KOPT-K1 (cell line): Measurements from ENCODE around the gene DNAL4.

ENCODE experiments used
- H3K27ac ChIP-seq: fragments of 200-600 bp; sonication (generic); 2 replicates; pipeline ENCODE4 v1.5.1; 2016; ENCODE audit warnings: antibody characterized with exemption, mild to moderate bottlenecking, low read depth, low read length; ENCODE audit not compliant: poor library complexity, severe bottlenecking
- H3K36me3 ChIP-seq: fragments of 200-600 bp; sonication (generic); 2 replicates; pipeline ENCODE4 v1.5.1; 2017; ENCODE audit warnings: antibody characterized with exemption, mild to moderate bottlenecking, low read length, moderate library complexity; ENCODE audit not compliant: insufficient read depth
- H3K9me3 ChIP-seq: fragments of 200-600 bp; sonication (generic); 2 replicates; pipeline ENCODE4 v1.5.1; 2017; ENCODE audit warnings: antibody characterized with exemption, low read length, mild to moderate bottlenecking; ENCODE audit not compliant: insufficient read depth, poor library complexity, severe bottlenecking

The DNAL4 gene

DNA sequence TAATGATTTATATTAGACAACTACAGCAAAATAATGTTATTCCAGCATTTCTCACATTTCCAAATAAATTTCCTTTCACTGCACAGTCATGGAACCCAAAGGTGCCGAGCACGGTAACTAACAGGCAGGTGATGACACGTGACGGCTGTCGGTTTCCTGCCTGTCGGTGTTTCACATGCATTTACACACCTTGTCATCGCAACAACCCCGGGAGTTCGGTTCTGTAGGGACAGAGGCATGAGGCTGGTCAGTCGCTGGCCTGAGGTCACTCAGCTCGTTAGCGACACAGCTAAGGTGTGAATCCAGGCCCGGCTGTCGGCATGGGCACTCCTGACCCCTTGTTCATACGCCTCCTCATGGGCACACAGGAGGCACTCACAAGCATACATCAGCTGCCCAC lies 9.9 kb downstream of the DNAL4 start:
- Histone ChIP-seq H3K27ac (no peak overlapping the region), H3K9me3 (no peaks in the 10 kb centered on the region), H3K36me3 (no peaks in the 10 kb centered on the region)

DNA sequence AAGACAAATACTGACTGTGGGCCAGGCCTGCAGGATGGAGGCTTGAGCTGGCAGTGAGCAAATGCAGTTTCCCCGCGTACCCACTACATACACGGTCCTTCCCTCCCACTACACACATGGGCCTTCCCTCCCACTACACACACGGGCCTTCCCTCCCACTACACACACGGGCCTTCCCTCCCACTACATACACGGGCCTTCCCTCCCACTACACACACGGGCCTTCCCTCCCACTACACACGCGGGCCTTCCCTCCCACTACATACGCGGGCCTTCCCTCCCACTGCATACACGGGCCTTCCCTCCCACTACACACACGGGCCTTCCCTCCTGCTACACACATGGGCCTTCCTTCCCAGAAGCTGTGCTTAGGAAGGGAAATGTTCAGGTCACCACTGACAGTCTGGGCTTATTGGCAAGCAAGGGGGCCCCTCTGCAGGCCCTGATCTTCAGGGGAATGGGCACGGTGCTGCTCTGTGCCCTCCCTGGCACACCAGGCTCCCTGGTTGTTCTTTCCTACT lies 10.8 kb downstream of the DNAL4 start:
- no peak overlapping the region for H3K27ac ChIP-seq
- no peaks in the 10 kb centered on the region for H3K9me3 ChIP-seq
- H3K36me3 ChIP-seq = no peaks in the 10 kb centered on the region

DNA sequence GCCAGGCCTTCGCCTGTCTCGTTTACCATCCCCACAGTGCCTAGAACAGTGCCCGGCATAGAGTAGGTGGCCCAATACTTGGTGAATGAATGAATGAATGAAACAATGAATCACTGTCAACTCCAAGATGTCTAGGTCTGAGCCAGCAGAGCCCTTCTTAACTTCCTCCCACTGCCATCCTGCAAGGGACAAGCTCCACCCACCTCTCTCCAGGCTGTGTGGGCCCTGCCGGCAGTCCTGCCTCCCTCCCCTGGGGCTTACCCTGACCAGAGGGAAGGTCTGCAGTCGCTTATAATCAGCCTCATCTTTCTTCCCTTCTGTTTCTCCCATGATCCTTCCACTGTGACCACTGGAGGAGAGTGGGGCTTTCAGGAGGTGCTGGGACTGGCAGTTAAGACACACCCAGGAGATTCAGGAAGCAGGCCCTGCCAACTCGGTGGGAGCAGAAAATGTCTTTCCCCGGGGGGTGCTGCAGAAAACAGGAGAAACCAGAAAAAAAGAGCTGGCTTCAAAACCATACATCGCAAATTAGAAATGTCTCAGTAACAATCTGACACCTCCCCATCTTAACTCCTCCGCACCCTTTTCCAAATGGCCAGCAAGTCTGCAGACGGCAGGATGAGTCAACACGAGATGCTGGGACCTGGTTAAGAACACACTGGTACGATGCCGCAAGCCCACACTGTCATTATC lies 11.4 kb downstream of the DNAL4 start:
- H3K36me3 ChIP-seq = no peaks in the 10 kb centered on the region
- H3K9me3 ChIP-seq = no peaks in the 10 kb centered on the region
- no peak overlapping the region for H3K27ac ChIP-seq

DNA sequence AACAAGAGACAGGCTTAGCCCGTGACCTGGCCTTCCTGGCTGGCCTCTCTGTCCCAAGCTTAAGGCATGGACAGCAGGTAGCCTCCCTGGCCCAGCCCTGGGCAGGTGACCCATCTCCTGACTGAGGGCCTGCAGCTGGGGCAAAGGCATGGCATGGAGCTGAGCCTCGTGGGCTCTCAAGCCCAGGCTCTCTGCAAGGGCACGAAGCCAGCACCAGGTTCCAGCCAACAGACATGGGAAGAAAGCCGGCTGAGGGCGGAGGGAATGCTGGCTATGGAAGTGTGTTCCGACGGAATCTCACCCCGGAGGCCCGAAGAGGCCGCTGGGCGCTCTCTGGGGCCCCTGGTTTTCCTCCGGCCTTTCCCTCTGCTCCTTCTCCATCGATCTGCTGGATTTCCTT lies 12.9 kb downstream of the DNAL4 start:
- H3K36me3 ChIP-seq = no peaks in the 10 kb centered on the region
- H3K27ac ChIP-seq = no peak overlapping the region
- no peaks in the 10 kb centered on the region for H3K9me3 ChIP-seq

DNA sequence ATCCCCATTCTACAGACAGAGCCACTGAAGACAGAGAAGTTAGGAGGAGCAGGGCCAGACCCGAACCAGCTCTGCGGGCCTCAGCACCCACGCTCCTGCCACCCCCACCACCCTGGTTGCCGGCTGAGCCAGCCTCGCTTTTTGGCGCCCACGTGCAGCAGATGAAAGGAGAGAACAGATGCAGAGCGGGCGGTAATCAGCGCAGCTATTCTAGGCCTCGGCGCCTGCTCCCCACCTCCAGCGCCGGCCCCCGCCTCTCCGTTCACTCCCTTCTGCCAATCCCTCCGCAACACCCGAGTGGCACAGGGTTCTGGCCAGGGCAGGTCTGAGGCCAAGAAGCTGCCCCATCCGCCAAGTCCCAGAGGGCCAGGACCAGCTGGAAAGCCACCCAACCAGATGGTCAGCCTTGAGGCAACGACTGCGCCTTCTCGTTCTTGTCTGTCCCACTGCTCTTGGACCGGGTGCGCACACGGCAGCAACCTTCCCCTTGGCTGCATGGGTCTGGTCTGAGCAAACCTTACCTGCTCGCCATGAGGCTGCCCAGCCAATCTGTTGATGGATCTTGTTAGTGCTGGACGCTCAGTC lies 16.8 kb downstream of the DNAL4 start:
- H3K36me3 ChIP-seq = no peaks in the 10 kb centered on the region
- H3K9me3 ChIP-seq = no peaks in the 10 kb centered on the region
- H3K27ac ChIP-seq = no peak overlapping the region

DNA sequence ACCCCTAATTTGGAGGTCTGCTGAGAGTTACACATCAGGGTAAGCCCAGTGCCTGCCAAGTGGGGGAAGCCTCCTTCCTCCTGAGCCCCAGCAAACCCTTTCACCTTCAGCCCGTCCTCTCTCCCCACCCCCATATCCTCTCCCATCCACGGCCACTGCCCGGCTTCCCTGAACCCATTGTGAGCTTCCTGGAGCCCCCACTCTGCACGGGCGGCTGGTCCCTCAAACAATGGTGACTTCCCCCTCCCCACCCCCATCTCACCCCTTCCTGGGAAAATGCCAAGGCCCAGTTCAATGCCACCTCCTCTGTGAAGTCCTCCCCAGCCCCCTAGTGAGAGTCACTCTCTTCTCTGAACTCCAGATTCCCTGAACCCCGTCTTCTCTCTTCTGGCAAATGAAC lies 17.9 kb downstream of the DNAL4 start:
- Histone ChIP-seq H3K27ac (no peak overlapping the region), H3K36me3 (no peaks in the 10 kb centered on the region), H3K9me3 (no peaks in the 10 kb centered on the region)

DNA sequence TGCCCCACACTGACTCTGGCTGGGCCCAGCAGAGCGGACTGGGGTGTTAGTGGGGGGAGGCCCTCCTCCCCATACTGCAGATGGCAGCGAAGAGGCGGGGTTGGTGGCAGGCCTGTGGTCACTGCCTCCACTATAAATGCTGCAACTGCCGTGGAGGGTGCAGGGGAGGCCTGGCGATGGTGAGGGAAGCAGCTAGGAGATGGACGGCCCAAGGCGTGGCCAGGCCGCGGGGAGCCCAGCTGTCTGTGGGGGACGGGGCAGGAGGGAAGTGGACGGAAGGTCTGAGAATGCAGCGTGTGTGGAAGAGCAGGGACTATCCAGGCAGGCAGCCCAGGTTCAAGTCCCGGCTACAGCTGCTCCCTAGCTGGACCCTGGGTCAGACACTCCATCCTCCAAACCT lies 18.3 kb downstream of the DNAL4 start:
- Histone ChIP-seq H3K36me3 (no peaks in the 10 kb centered on the region), H3K27ac (no peak overlapping the region), H3K9me3 (no peaks in the 10 kb centered on the region)

DNA sequence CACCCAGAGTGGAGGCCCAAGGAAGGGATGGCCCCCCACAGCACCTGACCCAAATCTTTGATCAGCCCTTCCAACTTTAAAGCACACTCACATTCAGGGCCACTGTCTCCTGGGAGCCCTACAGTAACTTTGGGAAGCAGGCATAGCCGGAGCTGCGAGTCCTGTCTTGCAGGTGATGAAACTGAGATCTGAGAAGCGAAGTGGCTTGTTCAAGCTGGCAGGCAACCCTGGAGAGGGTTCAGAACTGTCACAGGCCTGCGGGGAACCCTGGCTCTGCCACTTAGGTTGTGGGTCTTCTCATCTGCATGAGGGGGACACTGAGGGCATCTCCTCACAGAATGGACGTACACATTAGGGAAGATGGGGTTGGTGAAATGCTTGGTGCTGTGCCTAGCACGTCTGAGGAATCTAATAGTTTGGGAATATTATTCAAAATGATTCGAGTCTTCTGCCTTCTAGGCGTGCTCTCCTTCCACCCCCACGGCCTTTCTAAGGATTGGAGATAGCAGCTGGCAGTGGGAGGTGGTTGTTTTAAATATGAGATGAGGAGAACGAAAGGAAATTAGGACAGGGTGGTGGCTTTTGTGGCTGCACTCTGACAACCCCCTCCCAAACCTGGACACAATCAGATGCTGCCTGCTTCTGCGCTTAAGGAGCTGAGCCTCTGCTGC lies 19.3 kb downstream of the DNAL4 start:
- Histone ChIP-seq H3K9me3 (no peaks in the 10 kb centered on the region), H3K27ac (no peak overlapping the region), H3K36me3 (no peaks in the 10 kb centered on the region)

DNA sequence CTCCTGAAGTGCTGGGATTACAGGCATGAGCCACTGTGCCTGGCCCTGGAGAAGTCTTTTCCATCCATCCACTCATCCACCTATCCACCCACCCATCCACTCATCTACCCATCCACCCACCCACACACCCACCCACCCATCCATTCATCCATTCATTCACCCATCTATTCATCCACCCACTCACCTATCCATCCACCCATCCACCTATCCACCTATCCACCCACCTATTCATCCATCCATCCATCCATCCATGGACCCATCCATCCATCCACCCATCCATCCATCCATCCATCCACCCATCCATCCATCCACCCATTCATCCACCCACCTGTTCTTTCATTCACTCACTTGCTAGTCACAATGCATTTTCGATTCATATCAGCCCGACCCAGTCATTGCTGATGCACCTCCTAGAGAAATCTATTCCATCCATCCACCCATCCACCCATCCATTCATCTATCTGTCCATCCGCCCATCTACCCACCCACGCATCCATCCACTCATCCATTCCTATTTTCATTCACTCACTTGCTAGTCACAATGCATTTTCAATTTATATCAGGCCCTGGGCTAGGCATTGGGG lies 20.5 kb downstream of the DNAL4 start:
- H3K9me3 ChIP-seq = no peaks in the 10 kb centered on the region
- no peaks in the 10 kb centered on the region for H3K36me3 ChIP-seq
- no peak overlapping the region for H3K27ac ChIP-seq

DNA sequence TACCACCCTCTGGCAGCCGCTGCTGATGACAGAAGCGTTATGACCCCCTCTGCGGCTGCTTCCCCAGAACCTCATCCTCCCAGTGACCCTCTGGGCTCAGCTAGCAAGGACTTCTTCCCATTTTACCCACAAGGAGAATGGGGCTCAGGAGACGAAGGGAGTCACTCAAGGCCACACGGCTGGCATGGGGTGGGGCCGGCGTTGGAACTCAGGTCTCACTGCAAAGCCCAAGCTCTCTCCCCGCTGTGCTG lies 21.4 kb downstream of the DNAL4 start:
- no peaks in the 10 kb centered on the region for H3K9me3 ChIP-seq
- H3K36me3 ChIP-seq = no peaks in the 10 kb centered on the region
- no peak overlapping the region for H3K27ac ChIP-seq

DNA sequence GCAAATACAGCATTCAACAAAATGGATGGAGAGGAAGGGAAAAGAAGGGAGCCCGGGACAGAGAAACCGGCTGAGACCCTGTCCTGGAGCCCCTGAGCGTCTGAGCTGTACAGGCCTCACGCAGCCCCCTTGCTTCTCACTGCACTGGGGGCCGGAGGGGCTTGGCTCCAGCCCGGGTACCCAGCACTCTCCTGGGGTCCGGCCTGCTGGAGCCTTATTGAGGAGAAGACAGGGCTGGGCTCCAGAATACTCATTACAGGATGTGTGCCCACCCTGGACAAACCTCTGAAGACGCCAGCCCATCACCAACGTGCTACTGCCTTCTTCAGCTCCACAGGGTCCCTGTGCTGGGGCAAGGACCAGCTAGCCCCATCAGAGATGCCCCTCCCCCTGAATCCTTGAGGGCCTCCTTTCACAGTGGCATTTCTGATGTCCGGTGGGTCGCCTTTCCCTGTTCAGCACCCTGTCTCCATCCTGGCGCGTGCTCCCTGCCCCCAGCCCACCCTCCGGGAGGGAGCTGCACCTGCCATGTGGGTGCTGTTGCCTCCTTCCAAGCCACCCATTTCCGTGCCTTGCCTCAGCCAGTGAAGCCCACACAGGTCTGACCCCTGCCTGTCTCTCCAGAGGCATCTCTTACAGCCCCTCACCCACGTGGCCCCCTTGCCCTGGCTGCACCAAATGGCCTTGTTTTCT lies 23.5 kb downstream of the DNAL4 start:
- Histone ChIP-seq H3K36me3 (no peaks in the 10 kb centered on the region), H3K27ac (no peak overlapping the region), H3K9me3 (no peaks in the 10 kb centered on the region)

DNA sequence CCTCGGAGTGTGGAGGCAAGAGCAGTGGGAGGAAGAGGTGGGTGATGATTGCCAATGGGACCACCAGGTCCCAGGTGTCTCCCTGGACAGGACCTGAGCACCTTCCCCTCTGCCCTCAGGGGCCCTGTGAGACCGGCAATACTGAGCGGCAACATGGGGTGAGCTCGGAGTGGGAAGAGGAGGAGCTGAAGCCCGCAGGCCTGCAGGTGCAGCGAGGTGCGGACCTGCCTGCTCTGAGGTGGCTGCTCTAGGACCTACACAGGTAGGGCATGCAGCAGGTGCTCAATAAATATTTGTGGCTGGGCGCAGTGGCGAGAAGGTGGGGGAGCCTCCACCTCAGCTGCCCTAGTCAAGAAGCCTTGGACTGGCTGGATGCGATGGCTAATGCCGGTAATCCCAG lies 25.9 kb downstream of the DNAL4 start:
- H3K27ac ChIP-seq = no peak overlapping the region
- H3K36me3 ChIP-seq = no peaks in the 10 kb centered on the region
- no peaks in the 10 kb centered on the region for H3K9me3 ChIP-seq

DNA sequence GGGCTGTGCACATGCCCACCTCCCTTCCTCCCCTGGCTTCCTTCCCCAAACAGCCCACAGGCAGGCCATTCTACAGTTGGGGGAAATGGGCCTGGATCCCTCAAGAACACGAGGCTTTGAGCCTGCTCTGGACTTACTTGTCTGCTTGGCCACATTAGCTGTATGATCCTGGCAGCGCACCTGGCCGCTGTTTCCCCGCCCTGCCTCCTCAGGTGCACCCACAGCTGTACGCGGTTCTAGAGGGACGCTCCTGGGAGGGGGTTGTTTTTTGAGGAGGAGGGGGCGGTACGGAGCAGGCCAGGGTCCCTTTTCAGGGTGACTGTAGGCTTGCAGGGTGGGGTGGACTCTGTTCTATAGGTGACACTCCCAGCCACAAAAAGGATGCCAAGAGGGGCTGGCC lies 26.6 kb downstream of the DNAL4 start:
- no peaks in the 10 kb centered on the region for H3K9me3 ChIP-seq
- no peak overlapping the region for H3K27ac ChIP-seq
- H3K36me3 ChIP-seq = no peaks in the 10 kb centered on the region

DNA sequence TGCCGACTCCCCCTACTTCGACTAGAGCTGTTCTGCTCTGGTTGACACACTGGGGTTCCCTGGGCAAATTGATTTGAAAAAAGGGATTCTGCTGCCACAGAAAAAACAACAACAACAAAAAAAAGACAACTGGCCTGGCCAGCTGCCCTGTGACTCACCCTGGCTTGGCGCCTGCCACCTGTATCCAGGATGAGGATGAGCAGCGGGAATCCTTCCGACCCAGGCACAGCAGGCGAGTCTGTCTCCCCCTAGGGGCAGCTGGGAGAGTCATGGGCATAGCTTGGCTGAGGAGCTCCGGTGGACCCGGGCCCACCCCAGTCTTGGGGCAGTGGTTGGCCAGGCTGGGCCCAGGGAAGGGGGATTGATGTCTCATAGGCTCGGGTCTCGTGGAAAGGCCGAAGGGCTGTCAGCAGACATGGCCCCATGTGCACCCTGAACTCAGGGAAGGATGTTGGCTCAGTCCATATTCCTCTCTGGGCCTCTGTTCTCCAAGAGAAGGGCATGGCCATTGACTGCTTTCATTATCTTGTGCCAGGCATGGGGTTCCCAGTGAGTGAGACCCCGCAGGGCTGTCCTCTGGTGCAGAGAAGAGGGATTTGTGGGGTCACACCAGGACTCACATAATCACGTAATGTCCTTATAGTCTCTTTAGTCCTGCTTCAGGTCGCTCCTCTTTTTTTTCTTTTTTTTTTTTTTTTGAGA lies 27.7 kb downstream of the DNAL4 start:
- no peak overlapping the region for H3K27ac ChIP-seq
- no peaks in the 10 kb centered on the region for H3K36me3 ChIP-seq
- H3K9me3 ChIP-seq = no peaks in the 10 kb centered on the region

DNA sequence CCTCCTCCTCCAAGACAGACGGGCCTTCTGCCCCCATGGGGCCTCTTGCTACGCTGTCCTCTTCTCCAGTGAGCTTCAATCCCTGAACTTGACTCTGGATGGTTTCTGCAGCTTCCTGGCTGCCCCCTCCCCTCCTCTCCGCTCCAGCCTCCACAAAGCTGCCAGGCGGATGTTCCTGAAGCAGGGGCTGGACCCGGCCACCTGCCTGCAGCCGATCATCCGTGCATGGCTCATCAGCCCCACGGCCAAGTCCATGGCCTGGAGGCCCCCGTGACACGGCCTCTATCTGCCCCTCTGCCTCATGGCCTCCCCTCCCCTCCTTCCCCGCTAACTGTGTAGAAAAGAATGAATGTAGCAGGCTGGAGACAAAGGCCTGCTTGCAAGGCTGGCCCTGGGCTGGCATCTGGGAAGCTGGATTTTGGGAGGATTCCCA lies 31.4 kb downstream of the DNAL4 start:
- H3K9me3 ChIP-seq = no peaks in the 10 kb centered on the region
- H3K27ac ChIP-seq = no peak overlapping the region
- no peaks in the 10 kb centered on the region for H3K36me3 ChIP-seq
